Endothelial cell of umbilical vein (primary cell): Measurements from ENCODE around the gene ADARB2.

Experiments
- POLR2A ChIP-seq: IDR thresholded peaks from 2 replicates; pipeline ENCODE4 v1.6.1; 2012; ENCODE audit warnings: low read depth, mild to moderate bottlenecking, control low read depth, low read length
- TF ChIP-seq, protein P1 (sequence below), 2 donors: IDR thresholded peaks; 1 replicate in 1 of 2; 2 replicates in 1 of 2; pipeline ENCODE4 v1.5.1; 2011; ENCODE audit warnings: low read length in 2 of 2, mild to moderate bottlenecking in 2 of 2, moderate library complexity in 2 of 2, control low read depth in 1 of 2, inconsistent platforms in 1 of 2, low read depth in 1 of 2; ENCODE audit not compliant: insufficient read depth in 1 of 2; ENCODE audit errors: extremely low read depth in 1 of 2

DNA sequence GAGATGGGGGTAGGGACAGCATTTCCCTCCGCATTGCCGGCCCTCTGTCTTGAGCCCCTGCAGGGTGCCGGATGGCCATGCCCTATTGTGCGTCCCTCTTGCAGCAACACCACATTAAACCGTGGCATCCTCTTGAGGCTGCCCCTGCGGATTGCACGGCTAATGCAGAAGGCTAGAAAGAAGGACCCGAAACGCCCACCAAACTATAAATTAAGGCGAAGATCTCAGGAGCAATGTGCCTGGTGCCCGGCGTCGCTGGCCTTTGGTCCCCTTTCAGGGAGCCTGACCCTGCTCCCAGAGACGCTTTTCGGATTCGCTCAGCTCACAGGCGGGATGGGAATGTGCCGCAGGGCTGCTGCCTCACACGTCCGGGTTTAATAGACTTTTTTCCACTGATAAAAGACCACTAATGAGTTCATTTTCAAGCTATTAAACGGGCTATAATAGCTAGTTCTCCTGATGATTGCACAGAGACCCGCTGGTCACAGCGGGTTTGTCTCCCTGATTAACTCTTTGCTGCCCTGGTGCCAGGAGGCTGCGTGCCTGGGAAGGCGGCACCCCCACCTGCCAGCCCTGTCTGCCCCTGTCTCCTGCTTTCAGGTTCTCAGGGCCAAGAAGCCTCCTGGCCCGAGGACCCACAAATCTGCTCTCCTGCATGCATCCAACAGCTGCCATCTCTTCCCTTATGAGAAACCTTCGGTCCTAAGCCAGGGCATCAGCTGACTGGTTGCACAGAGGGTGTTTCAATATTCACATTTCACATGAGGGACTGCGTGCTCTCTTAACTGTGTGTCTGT lies 128.3 kb downstream of the ADARB2 start:
- TF ChIP-seq, protein P1, sequence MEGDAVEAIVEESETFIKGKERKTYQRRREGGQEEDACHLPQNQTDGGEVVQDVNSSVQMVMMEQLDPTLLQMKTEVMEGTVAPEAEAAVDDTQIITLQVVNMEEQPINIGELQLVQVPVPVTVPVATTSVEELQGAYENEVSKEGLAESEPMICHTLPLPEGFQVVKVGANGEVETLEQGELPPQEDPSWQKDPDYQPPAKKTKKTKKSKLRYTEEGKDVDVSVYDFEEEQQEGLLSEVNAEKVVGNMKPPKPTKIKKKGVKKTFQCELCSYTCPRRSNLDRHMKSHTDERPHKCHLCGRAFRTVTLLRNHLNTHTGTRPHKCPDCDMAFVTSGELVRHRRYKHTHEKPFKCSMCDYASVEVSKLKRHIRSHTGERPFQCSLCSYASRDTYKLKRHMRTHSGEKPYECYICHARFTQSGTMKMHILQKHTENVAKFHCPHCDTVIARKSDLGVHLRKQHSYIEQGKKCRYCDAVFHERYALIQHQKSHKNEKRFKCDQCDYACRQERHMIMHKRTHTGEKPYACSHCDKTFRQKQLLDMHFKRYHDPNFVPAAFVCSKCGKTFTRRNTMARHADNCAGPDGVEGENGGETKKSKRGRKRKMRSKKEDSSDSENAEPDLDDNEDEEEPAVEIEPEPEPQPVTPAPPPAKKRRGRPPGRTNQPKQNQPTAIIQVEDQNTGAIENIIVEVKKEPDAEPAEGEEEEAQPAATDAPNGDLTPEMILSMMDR (IDR thresholded peaks at IDR 0.05; ENCODE audit: extremely low read depth in 1 of 2, insufficient read depth in 1 of 2, low read depth in 1 of 2, low read length in 2 of 2) = no peak
- TF ChIP-seq POLR2A = no peak
